GM10266 (cell line): ENCODE results near the gene PGD.

Experiments
- DNase-seq: peaks from one replicate; pipeline ENCODE4 v3.0.0; 2012; ENCODE audit errors: extremely low spot score
- CTCF ChIP-seq: IDR thresholded peaks from 2 replicates; pipeline ENCODE4 v1.5.1; 2012; ENCODE audit warnings: mild to moderate bottlenecking, low read depth; ENCODE audit not compliant: control insufficient read depth, insufficient read depth; ENCODE audit errors: missing control alignments

The PGD gene

GRCh38 chr1:10430216-10431069, 31.6 kb downstream of the PGD start, which contains the start of gene CENPS:
TSS of gene CENPS (plus strand) at chr1:10430433. CDS start at chr1:10430518, 85 bp downstream.
- peak; percentile 99 for DNase-seq
- TF ChIP-seq CTCF = peak; percentile 92

GRCh38 chr1:10431070-10431730, 32.3 kb downstream of the PGD start:
- no peak for TF ChIP-seq CTCF
- DNase-seq = peak; percentile 25

GRCh38 chr1:10432910-10433700, 34.2 kb downstream of the PGD start:
- DNase-seq = no peak
- no peak for TF ChIP-seq CTCF

- no peak for DNase-seq
- TF ChIP-seq CTCF = no peak
Measured at GRCh38 chr1:10433790-10434189, 34.9 kb downstream of the PGD start.

GRCh38 chr1:10434590-10434989, 35.7 kb downstream of the PGD start:
- DNase-seq = no peak
- TF ChIP-seq CTCF = no peak

- DNase-seq = no peak
- no peak for TF ChIP-seq CTCF
Measured at GRCh38 chr1:10437052-10437451, 38.2 kb downstream of the PGD start.
